PC-3 (cell line): Measurements from ENCODE around the gene ZNF33B. TPM values are rescaled to one million over a fixed set of nuclear protein-coding genes. Genes with fewer than 3 reads are reported as not detected.
"Not testable (repeated sequence)": the region's sequence is repeated elsewhere in the genome, so short reads cannot be mapped to it uniquely, and the experiment has no call there.

Experiments used
- ATAC-seq: fragments of 200-7000 bp; cut with Tn5 transposase; 2 replicates; pipeline ENCODE4 v1.9.1; 2020; ENCODE audit warnings: mild to moderate bottlenecking, moderate library complexity
- Bru-seq: library from RNA; stranded (reverse); fragments of 400-500 nt; gene quantifications from one replicate; lab custom pipeline; 2021; lab: Mats Ljungman, UMichigan
- BruChase-seq, 2 experiments: library from RNA; stranded (reverse); fragments of 400-500 nt; gene quantifications; one replicate each; lab custom pipeline; 2021; lab: Mats Ljungman, UMichigan
- BruUV-seq: library from RNA; stranded (reverse); fragments of 400-500 nt; replicated peaks from 2 replicates; lab custom pipeline; 2021; lab: Mats Ljungman, UMichigan
- CTCF ChIA-PET: fragments of 300-600 bp; sonication (Branson Sonifier 250); formaldehyde crosslinking; loops from one replicate; lab custom pipeline; 2022; ENCODE audit warnings: antibody characterized with exemption; lab: Charles Lee
- POLR2A ChIA-PET: fragments of 300-600 bp; sonication (Branson Sonifier 250); formaldehyde crosslinking; loops from one replicate; lab custom pipeline; 2022; ENCODE audit warnings: antibody characterized with exemption; ENCODE audit not compliant: unreplicated experiment; lab: Charles Lee
- DNase-seq: peaks from one replicate; pipeline ENCODE4 v3.0.0-alpha.2; 2015
- H2AFZ ChIP-seq: fragments of 300-600 bp; sonication (generic); 2 replicates; pipeline ENCODE4 v1.6.0; 2016; ENCODE audit warnings: antibody characterized with exemption, low read length
- H3F3A ChIP-seq: fragments of 300-600 bp; sonication (generic); one replicate; pipeline ENCODE4 v1.6.0; 2017; ENCODE audit warnings: antibody characterized with exemption, low read length, control low read depth, mild to moderate bottlenecking; ENCODE audit not compliant: unreplicated experiment
- H3K27ac ChIP-seq: fragments of 300-600 bp; sonication (generic); 2 replicates; pipeline ENCODE4 v1.5.1; 2016; ENCODE audit warnings: mild to moderate bottlenecking, low read length
- H3K27me3 ChIP-seq: fragments of 300-600 bp; sonication (generic); 2 replicates; pipeline ENCODE4 v1.6.1; 2016; ENCODE audit warnings: low read length, mixed read lengths
- H3K36me3 ChIP-seq: fragments of 300-600 bp; sonication (generic); 2 replicates; pipeline ENCODE4 v1.6.1; 2016; ENCODE audit warnings: low read depth, mixed run types, low read length, mixed read lengths
- H3K4me1 ChIP-seq: fragments of 300-600 bp; sonication (generic); 2 replicates; pipeline ENCODE4 v1.5.1; 2016; ENCODE audit warnings: low read length; ENCODE audit not compliant: insufficient read depth
- H3K4me2 ChIP-seq: fragments of 300-600 bp; sonication (generic); 2 replicates; pipeline ENCODE4 v1.6.0; 2016; ENCODE audit warnings: low read length
- H3K4me3 ChIP-seq: fragments of 300-600 bp; sonication (generic); 2 replicates; pipeline ENCODE4 v1.5.1; 2016; ENCODE audit warnings: mild to moderate bottlenecking, low read length, mixed read lengths
- H3K79me2 ChIP-seq: fragments of 300-600 bp; sonication (generic); 2 replicates; pipeline ENCODE4 v1.6.1; 2017; ENCODE audit warnings: low read length, mixed read lengths
- H3K9ac ChIP-seq: fragments of 300-600 bp; sonication (generic); 2 replicates; pipeline ENCODE4 v1.6.0; 2016; ENCODE audit warnings: mild to moderate bottlenecking, low read length
- H3K9me2 ChIP-seq: fragments of 300-600 bp; sonication (generic); replicated peaks from 2 replicates; pipeline ENCODE4 v1.6.1; 2016; ENCODE audit warnings: mixed run types, low read length, mixed read lengths
- H3K9me3 ChIP-seq: fragments of 300-600 bp; sonication (generic); 2 replicates; pipeline ENCODE4 v1.6.1; 2016; ENCODE audit warnings: low read length, mixed read lengths
- H4K20me1 ChIP-seq: fragments of 300-600 bp; sonication (generic); 2 replicates; pipeline ENCODE4 v1.6.1; 2016; ENCODE audit warnings: low read length, mixed read lengths
- CTCF ChIP-seq: fragments of 300-600 bp; sonication (generic); conservative IDR thresholded peaks from 2 replicates; pipeline ENCODE4 v1.5.1; 2017; ENCODE audit warnings: antibody characterized with exemption, low read depth, mild to moderate bottlenecking, low read length
- EZH2 ChIP-seq: fragments of 300-600 bp; sonication (generic); IDR thresholded peaks from one replicate; pipeline ENCODE4 v1.6.1; 2017; ENCODE audit warnings: antibody characterized with exemption, mild to moderate bottlenecking, low read length; ENCODE audit not compliant: unreplicated experiment
- EZH2phosphoT487 ChIP-seq: fragments of 300-600 bp; sonication (generic); IDR thresholded peaks from 2 replicates; pipeline ENCODE4 v1.6.1; 2018; ENCODE audit warnings: mild to moderate bottlenecking, antibody characterized with exemption, low read length, borderline replicate concordance
- intact Hi-C: fragments of 100-400 bp; cut with micrococcal nuclease; formaldehyde crosslinking; loops from 2 replicates; pipeline ENCODE4 v1.9.0; 2023
- long read RNA-seq: library from polyadenylated mRNA; unstranded; transcript quantifications from one replicate; pipeline ENCODE4 v2.0.0, GENCODE V29; 2021; ENCODE audit not compliant: unreplicated experiment
- total RNA-seq: library from RNA; depleted of rRNA; stranded (reverse); fragments of >200 nt; gene quantifications from 2 replicates; pipeline ENCODE4 v1.2.3, GENCODE V29; 2014; rRNA removed

ZNF33B gene
- total RNA-seq (6.2 and 11.7 TPM in 2 replicates), Bru-seq, nascent RNA (percentile 83 among the genes with signal in this experiment), BruChase-seq, experiment 1, labeled RNA remaining after a 6-hour chase (percentile 70 among the genes with signal in this experiment), BruChase-seq, experiment 2, labeled RNA remaining after a 2-hour chase (percentile 76 among the genes with signal in this experiment)
- long read RNA-seq, full-length matches to known transcripts, result 4 of 54 reads
- long read RNA-seq, partial matches to known transcripts, result 4 of 54 reads
- long read RNA-seq, other reads (novel, unspliced or antisense), result 46 of 54 reads

- intact Hi-C loops, result loop anchor here (1.0 to 5.0 kb wide), 4 partner anchors 86 to 469 kb away; no protein-coding TSS in a partner anchor
- Histone ChIP-seq H3F3A (no peaks in the 10 kb centered on the region), H3K27ac (peak within 1 kb of the TSS; percentile 92), H3K9me3 (no peaks in the 10 kb centered on the region), H3K4me2 (peak within 1 kb of the TSS; percentile 95), H3K9ac (peak within 1 kb of the TSS; percentile 91), H3K4me1 (peaks cover 15% of the 10 kb centered on the region), H3K4me3 (peak within 1 kb of the TSS; percentile 76), H3K27me3 (no peaks in the 10 kb centered on the region), H4K20me1 (no peaks in the 10 kb centered on the region), H3K79me2 (peaks cover 37% of the 10 kb centered on the region), H3K9me2 (no peaks in the 10 kb centered on the region), H3K36me3 (peaks cover 2% of the 10 kb centered on the region; the same call in 1 of the 2 replicates), H2AFZ (peak within 1 kb of the TSS; percentile 94)
- ChIA-PET CTCF (no interaction called here), POLR2A (interaction anchor here (0.6 kb wide), 2 partner anchors 31 to 139 kb away, joined by 3 to 7 read pairs; no protein-coding TSS in a partner anchor)
- TF ChIP-seq EZH2phosphoT487, result no peak
- no peak for TF ChIP-seq CTCF
- TF ChIP-seq EZH2, result no peak
- peak; percentile 99 for DNase-seq
- peak; percentile 97 for ATAC-seq
- BruUV-seq, result TSS peak; percentile 88
Observed at GRCh38 chr10:42638055-42638820, at the start of gene ZNF33B. Gene ZNF33B, minus strand, starts transcription at chr10:42638570. Its CDS starts 1,642 bp downstream, at chr10:42636928.

GRCh38 chr10:42684517-42684916 lies 46.1 kb upstream of the ZNF33B start:
- ChIA-PET CTCF (no interaction called here), POLR2A (no interaction called here)
- Histone ChIP-seq H3K4me2 (no peak overlapping the region), H3K27me3 (peaks cover 47% of the 10 kb centered on the region), H3K36me3 (no peaks in the 10 kb centered on the region), H3K4me1 (no peaks in the 10 kb centered on the region), H3K27ac (no peak overlapping the region), H3K9ac (no peak overlapping the region), H4K20me1 (0 out of 2 replicates have a peak, but pooled peaks cover 3% of the 10 kb centered on the region), H3K9me3 (no peaks in the 10 kb centered on the region), H3K79me2 (no peaks in the 10 kb centered on the region), H2AFZ (no peak overlapping the region), H3K4me3 (no peak overlapping the region), H3K9me2 (no peaks in the 10 kb centered on the region), H3F3A (no peaks in the 10 kb centered on the region)
- no TSS peak for BruUV-seq
- ATAC-seq (no peak), DNase-seq (no peak)
- TF ChIP-seq EZH2phosphoT487, result no peak
- intact Hi-C loops, result no loop called here

- no peaks in the 10 kb centered on the region for H4K20me1 ChIP-seq
- H3K9ac ChIP-seq, result no peak overlapping the region
- ChIA-PET CTCF (no interaction called here), POLR2A (no interaction called here)
- peaks cover 29% of the 10 kb centered on the region for H3K27me3 ChIP-seq
- H2AFZ ChIP-seq, result no peak overlapping the region
- H3K79me2 ChIP-seq, result no peaks in the 10 kb centered on the region
- H3K9me2 ChIP-seq, result no peaks in the 10 kb centered on the region
- no peaks in the 10 kb centered on the region for H3K9me3 ChIP-seq
- intact Hi-C loops, result no loop called here
- H3K4me2 ChIP-seq, result no peak overlapping the region
- no peak overlapping the region for H3K27ac ChIP-seq
- no peak for TF ChIP-seq CTCF
- TF ChIP-seq EZH2, result no peak
- TF ChIP-seq EZH2phosphoT487, result no peak
- H3K36me3 ChIP-seq, result no peaks in the 10 kb centered on the region
- BruUV-seq, result no TSS peak
- ATAC-seq, result no peak
- no peak overlapping the region for H3K4me3 ChIP-seq
- no peak for DNase-seq
- no peaks in the 10 kb centered on the region for H3F3A ChIP-seq
- no peaks in the 10 kb centered on the region for H3K4me1 ChIP-seq
Observed at GRCh38 chr10:42680267-42680666, 41.9 kb upstream of the ZNF33B start.

- H3K27me3 ChIP-seq, CTCF ChIA-PET, H4K20me1 ChIP-seq, POLR2A ChIA-PET, H3K9me2 ChIP-seq, H3K36me3 ChIP-seq, BruUV-seq, H3K27ac ChIP-seq, H3K9ac ChIP-seq, H3K79me2 ChIP-seq, intact Hi-C loops, H3K4me1 ChIP-seq, H3K9me3 ChIP-seq, H3F3A ChIP-seq, ATAC-seq: not testable (repeated sequence)
- Histone ChIP-seq H2AFZ (peak overlapping the region; percentile 65), H3K4me2 (peak overlapping the region; percentile 60), H3K4me3 (peak overlapping the region; percentile 52)
- DNase-seq, result peak; percentile 10
Observed at GRCh38 chr10:42665181-42665979, 27.0 kb upstream of the ZNF33B start.
